Aorta (tissue), 5 donors: ENCODE measurements around the gene PLEKHM1. TPM values are rescaled to one million over a fixed set of nuclear protein-coding genes. Genes with fewer than 3 reads are reported as not detected.
"Not testable (repeated sequence)": the region's sequence is repeated elsewhere in the genome, so short reads cannot be mapped to it uniquely, and the experiment has no call there.

ENCODE experiments used
- ATAC-seq: fragments of 200-7000 bp; cut with Tn5 transposase; one replicate; pipeline ENCODE4 v1.9.1; 2022; ENCODE audit warnings: moderate library complexity; ENCODE audit not compliant: low FRiP score
- DNase-seq, 2 donors: peaks; one replicate each; pipeline ENCODE4 v3.0.0-alpha.2; 2020
- H3K27ac ChIP-seq, 2 donors: one replicate each; pipeline ENCODE4 v1.5.1; 2013; ENCODE audit warnings: low read length in 2 of 2, mild to moderate bottlenecking in 2 of 2, moderate library complexity in 2 of 2, control low read depth in 1 of 2, inconsistent platforms in 1 of 2, low read depth in 1 of 2
- H3K27me3 ChIP-seq, 2 donors: one replicate each; pipeline ENCODE4 v1.6.1; 2013; ENCODE audit warnings: control low read depth in 1 of 2, low read length in 1 of 2, mild to moderate bottlenecking in 1 of 2, moderate library complexity in 1 of 2; ENCODE audit not compliant: insufficient read depth in 2 of 2, control insufficient read depth in 1 of 2
- H3K36me3 ChIP-seq, 2 donors: one replicate each; pipeline ENCODE4 v1.6.1; 2013; ENCODE audit warnings: control low read depth in 1 of 2, low read length in 1 of 2, mild to moderate bottlenecking in 1 of 2; ENCODE audit not compliant: insufficient read depth in 2 of 2, control insufficient read depth in 1 of 2
- H3K4me1 ChIP-seq, 2 donors: one replicate each; pipeline ENCODE4 v1.6.1; 2013; ENCODE audit warnings: low read length in 2 of 2, control low read depth in 1 of 2, mild to moderate bottlenecking in 1 of 2, moderate library complexity in 1 of 2; ENCODE audit not compliant: insufficient read depth in 2 of 2, control insufficient read depth in 1 of 2
- H3K4me3 ChIP-seq, 2 donors: one replicate each; pipeline ENCODE4 v1.5.1; 2013; ENCODE audit warnings: low read length in 2 of 2, control low read depth in 1 of 2, mild to moderate bottlenecking in 1 of 2
- H3K9me3 ChIP-seq: one replicate; pipeline ENCODE4 v1.6.1; 2013; ENCODE audit warnings: mild to moderate bottlenecking, low read length; ENCODE audit not compliant: control insufficient read depth
- WGBS, 2 donors: extraction: QIAGEN DNeasy Blood & Tissue Kit; methylation state at CpG; one replicate each; pipeline ENCODE4 v1.1.7; 2013; 5-methylcytosine and 5-hydroxymethylcytosine counted together
- intact Hi-C, 2 donors: fragments of 100-400 bp; cut with DNase I; formaldehyde crosslinking; loops; one replicate each; pipeline versions ENCODE4 v1.14.2 to v1.15.0; 2022
- polyA plus RNA-seq, 2 donors: library from polyadenylated mRNA; stranded (reverse); fragments of 200-250 nt; gene quantifications; one replicate each; pipeline ENCODE4 v1.2.3, GENCODE V29; 2013
- total RNA-seq, 2 donors: library from RNA; stranded (reverse); fragmentation: NEBNext Ultra II Directional; extraction: Animal tissue kit (Norgen Biotek cat#: 25700); gene quantifications; one replicate each; pipeline ENCODE4 v1.2.1, GENCODE V29; 2021
- donor health status: healthy with polysubstance abuse.
- donor health status: Bipolar disorder and iron deficiency.
- donor health status: DM: no; HTN: no; CAD: no.
- donor health status: DM: no; HTN: no; CAD: no.
- donor health status: DM: yes; HTN: yes; CAD: no.

Gene PLEKHM1
- total and polyA plus RNA-seq, 4 donors, result 13.3 to 67.6 (median 34.6) TPM

DNA sequence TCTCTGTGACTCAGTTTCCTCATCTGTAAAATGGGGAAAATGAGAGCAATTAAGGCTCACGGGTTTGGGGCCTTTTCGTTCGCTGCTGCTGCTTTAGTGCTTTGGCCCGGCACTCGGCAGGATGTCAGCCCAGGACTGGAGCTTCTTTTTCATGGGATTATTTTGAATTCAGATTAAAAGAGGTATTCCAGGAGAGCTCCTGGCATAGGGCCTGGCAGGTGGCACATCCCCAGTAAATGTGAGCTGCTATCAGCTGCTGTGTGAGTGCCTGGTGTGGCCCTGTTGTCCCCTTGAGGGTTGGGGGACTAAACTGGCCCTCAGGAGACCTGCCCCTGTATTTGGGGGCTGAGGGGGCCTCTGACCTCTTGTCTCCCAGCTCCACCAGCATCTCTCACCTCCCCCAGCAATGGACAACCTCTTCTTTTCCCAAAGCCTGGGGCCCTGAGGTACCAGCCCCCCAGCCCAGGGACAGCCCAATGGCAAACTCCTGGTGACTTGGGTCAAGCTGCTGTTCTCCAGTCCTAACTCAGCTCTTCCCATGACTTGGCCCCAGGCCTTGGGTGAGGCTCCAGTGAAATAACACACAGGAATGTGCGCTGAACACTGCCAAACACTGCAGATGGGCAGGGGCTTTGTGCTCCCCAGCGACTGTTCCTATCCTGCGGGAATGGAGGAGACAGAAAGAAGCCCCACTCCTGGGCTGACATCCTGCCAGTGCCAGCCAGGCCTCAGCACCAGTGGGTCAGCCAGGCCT, 43.5 kb downstream of the PLEKHM1 start:
- H3K27me3 ChIP-seq, H3K9me3 ChIP-seq, H3K27ac ChIP-seq, intact Hi-C loops, H3K4me1 ChIP-seq, H3K4me3 ChIP-seq, H3K36me3 ChIP-seq: not testable (repeated sequence)
- WGBS, 2 donors, result 82 to 84% methylated on average over 8 of the region's 8 CpGs
- peak; percentile 58 for ATAC-seq
- DNase-seq, result peak in 1 of 2 donors; percentile 72

DNA sequence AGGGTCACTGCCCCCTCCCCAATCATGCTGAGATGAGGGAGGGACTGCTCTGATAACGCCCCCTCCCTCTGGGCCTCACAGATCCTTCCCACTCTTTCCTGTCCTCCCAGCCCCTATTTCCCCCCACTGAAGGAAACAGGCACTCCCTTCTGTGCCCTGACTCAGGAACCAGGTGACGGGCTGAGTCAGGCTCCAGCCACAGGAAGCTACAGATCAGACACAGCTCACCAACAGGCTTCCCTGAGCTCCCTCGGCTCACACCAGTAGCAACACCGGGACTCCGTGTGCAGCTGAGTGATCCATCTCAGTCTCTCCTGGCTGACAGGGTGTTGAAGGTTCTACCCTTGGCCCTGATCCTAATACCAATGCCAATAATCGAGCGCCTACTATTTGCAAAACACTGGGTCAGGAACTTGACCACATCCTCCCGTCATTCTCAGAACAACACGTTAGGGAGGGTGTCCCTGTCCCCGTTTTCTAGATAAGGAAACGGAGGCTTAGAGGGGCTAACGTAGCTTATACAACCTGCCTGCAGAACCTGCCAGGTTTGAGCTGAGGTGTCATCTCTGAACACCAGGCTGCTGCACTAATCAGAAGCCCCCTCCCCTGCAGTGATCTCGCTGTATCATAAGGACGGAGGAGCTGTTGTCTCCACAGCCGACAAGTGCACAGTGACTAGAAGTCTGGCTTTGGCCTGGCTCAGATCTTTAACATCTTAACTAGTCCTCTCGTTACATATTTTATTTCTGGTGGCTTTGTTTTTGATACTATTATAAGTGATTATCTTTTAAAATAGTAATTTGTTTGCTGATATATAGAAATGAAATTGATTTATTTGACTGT, 44.4 kb downstream of the PLEKHM1 start:
- ATAC-seq, H3K4me3 ChIP-seq, H3K27ac ChIP-seq, H3K9me3 ChIP-seq, H3K36me3 ChIP-seq, H3K4me1 ChIP-seq, intact Hi-C loops, H3K27me3 ChIP-seq: not testable (repeated sequence)
- WGBS, 2 donors, result 79 to 82% methylated on average over 16 of the region's 16 CpGs
- peak in 1 of 2 donors; percentile 11 for DNase-seq

DNA sequence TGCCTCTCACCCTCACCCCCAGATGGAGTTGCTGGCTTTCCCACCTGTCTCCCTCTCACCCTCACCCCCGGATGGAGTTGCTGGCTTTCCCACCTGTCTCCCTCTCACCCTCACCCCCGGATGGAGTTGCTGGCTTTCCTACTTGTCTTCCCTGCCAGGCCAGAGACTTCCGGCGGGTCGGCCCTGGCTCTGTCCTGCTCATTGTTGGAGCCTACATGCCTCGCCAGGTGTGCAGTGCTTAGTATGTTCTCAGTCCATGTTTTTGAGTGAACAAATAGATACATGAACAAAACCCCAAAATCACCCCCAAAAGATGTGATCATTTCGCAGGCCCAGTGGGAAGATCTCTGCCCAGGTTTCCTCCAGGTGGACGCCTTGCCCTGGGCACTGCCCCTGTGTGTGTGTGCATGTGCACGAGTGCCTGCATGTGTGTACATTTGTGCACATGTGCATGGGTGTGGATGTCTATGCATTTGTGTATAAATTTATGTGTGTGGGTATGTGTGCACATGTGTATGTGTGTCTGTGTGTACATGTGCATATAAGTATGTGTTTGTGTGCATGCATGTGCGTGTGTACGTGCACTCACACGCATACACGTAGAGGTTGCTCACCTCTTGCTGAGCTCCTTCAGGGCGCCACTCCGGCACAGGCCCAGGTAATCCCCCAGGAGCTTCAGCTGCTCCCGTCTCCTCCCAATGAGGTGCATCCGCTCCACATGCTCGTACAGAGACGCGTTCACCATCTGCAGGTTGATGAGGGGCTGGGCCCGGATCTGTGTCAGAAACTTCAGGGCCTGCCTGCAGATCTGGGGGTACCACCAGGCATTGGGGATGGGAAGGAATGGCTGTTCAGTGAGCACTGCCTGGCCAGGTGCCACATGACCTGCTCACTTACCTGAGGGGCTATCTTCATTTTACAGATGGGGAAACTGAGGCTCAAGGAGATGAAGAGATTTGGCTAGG, 45.4 kb downstream of the PLEKHM1 start:
- ATAC-seq, H3K27ac ChIP-seq, H3K4me1 ChIP-seq, H3K36me3 ChIP-seq, intact Hi-C loops, H3K9me3 ChIP-seq, H3K27me3 ChIP-seq, H3K4me3 ChIP-seq: not testable (repeated sequence)
- DNase-seq, result peak in 1 of 2 donors; percentile 49
- 92 to 93% methylated on average over 17 to 21 of the region's 21 CpGs for WGBS, 2 donors

DNA sequence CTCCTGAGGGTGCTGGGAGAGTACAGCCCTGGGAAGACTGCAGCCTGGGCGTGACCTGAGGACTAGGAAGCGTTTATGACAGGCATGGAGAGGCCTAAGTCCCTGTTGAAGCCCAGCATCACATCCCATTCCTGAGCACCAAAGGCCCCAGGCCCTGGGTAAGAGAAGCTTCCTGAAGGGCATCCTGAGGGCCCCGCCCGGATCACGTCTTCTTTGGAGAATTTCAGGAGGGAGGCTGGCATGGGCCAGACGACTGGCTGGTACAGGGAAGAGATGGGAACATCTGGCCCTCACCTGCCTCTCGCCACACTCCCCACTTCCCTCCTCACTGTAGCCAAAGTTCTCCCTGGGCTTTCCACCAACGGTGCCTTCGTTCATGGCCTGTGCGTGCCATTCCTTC, 46.2 kb downstream of the PLEKHM1 start:
- H3K27ac ChIP-seq, H3K9me3 ChIP-seq, H3K4me3 ChIP-seq, H3K27me3 ChIP-seq, H3K4me1 ChIP-seq, ATAC-seq, intact Hi-C loops, H3K36me3 ChIP-seq, DNase-seq: not testable (repeated sequence)
- 90 to 92% methylated on average over 8 to 10 of the region's 10 CpGs for WGBS, 2 donors

DNA sequence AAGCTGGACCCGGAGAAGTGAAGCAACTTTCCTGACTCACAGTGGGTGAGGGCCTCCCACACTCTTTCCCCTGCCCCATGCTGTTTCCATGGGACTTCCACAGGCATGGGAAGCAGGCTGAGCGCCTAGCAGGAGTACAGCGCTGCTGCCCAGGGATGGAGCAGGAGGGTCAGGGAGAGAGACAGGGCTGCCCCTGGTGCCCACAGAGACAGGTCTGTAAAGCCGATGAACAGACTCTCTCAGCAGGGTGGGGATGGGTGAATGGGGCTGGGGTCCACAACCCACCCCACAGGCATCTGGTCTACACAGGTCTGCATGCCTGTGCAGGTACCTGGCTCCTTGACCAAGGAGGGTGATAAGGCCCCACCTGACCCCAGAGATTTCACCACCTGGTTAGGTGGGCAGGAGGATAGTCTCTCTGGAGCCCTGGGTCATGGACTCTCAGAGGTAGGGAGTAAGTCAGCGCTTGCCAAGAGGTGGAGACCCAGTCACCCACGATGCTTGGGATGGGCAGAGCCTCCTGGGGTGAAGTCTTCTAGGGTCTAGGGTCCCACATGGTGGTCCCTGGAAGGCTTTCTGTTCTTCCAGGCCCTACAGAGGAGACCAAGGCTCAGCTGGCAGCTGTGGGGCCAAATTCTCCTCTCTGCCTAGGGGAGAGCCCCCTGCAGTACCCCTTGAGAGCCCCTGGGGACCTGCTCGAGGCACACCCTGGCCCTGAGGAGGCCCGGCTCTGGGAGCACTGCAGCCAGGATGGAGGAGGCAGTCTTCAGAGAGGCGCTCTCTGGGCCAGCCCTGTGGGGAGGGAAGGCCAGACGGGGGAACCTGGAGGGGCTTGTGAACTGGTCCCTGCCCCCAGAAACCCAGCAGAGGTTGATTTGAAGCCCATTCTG, 46.9 kb downstream of the PLEKHM1 start:
- H3K9me3 ChIP-seq, H3K4me1 ChIP-seq, H3K27me3 ChIP-seq, intact Hi-C loops, H3K4me3 ChIP-seq, ATAC-seq, H3K36me3 ChIP-seq, H3K27ac ChIP-seq: not testable (repeated sequence)
- WGBS, 2 donors, result 80 to 81% methylated on average over 9 to 10 of the region's 10 CpGs
- DNase-seq, result peak in 1 of 2 donors; percentile 43

DNA sequence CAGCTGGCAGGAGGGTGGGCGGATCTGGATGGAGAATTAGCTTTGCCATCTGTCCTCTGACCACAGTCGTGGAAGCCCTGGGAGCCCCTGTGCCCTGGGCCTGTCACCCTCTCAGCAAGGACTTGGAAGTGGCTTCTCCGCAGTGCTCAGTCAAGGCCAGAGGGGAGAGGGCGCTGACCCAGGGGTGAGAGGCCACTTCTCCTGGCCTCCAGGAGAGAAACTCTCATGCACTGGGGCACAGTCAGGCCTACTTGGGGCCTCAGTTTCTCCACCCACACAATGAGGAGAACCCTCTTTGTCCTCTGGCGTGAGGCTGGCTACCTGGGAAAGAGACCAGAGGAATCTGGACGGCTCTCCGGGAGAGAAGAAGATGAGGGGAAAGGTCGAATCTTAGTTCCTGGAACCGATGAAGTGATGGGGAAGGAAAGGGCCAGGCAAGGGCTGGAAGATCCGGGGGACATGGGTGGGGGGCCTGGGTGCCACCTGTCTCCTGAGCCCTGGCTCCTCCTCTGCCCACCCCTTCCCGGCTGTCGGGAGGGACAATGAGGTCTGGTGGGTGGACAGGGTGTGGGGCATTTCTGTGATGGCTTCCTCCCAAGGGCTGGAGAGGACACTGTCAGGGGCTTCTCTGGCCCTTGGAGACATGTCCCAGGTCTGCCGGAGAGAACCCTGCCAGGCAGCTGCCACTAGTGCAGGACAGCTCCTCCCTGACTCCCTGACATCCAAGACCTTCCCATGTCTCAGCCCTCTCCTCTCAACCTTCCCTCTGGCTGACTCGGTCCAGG, 48.8 kb downstream of the PLEKHM1 start:
- Histone ChIP-seq H3K4me3 (no peak overlapping the region), H3K4me1 (no peaks in the 10 kb centered on the region), H3K27me3 (no peaks in the 10 kb centered on the region), H3K9me3 (no peaks in the 10 kb centered on the region), H3K36me3 (peaks cover 0 to under 1% of the 10 kb centered on the region in 2 donors), H3K27ac (no peak overlapping the region)
- ATAC-seq (no peak), DNase-seq (peak in 1 of 2 donors; percentile 39)
- 81 to 86% methylated on average over 10 to 14 of the region's 14 CpGs for WGBS, 2 donors
- intact Hi-C loops, result no loop called here

DNA sequence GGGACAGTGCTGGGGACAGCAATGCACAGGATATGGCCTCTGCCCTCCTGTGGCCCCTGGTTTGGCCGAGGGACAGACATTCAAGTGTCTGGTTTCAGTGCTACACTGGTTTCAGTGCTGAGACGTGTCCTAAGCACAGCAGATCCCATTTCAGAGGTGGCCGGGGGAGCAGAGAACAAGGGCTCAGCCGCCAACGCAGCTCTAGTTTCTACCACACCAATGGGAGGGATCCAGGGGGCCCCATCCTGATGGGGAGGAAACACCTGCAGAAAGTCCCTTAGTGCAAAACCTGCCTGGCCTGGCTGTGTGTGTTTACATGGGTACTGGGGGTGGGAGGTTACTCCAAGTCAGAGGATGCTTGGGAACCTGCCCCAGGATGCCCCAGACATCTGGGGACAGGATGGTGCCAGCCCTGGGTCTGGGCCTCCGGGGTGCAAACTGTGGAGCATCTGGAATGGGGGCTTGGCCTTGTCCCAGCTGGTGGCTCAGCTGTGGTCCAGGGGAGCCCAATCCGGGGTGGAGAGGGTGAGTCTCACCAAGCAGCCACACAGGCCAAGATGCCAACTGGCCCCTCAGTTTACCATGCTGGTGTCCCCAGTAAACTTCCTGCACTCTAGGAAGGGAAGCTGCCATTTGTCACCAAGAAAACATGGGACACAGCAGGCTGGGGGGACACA, 49.5 kb downstream of the PLEKHM1 start:
- DNase-seq, result peak in 1 of 2 donors; percentile 45
- H3K4me1 ChIP-seq, H3K9me3 ChIP-seq, H3K4me3 ChIP-seq, ATAC-seq, H3K27ac ChIP-seq, H3K27me3 ChIP-seq, H3K36me3 ChIP-seq, intact Hi-C loops: not testable (repeated sequence)
- 82 to 84% methylated on average over 7 of the region's 7 CpGs for WGBS, 2 donors
